Ovary (tissue), 9 donors: ENCODE results near the gene NRCAM. TPM values are rescaled to one million over a fixed set of nuclear protein-coding genes. Genes with fewer than 3 reads are reported as not detected.

Experiments
- DNase-seq, 5 donors: peaks; one replicate each; pipeline ENCODE4 v3.0.0-alpha.2; 2019 to 2020
- H3K27ac ChIP-seq, 2 donors: fragments of 200-600 bp; one replicate each; pipeline versions ENCODE4 v1.5.1 to v1.8.0; 2019 to 2022
- H3K27me3 ChIP-seq: fragments of 200-600 bp; one replicate; pipeline ENCODE4 v1.8.0; 2022
- H3K36me3 ChIP-seq: fragments of 200-600 bp; sonication (generic); one replicate; pipeline ENCODE4 v1.5.1; 2019
- H3K4me1 ChIP-seq: one replicate; pipeline ENCODE4 v1.8.1; 2013; ENCODE audit warnings: mild to moderate bottlenecking, moderate library complexity; ENCODE audit not compliant: insufficient read depth
- H3K4me3 ChIP-seq: fragments of 200-600 bp; sonication (generic); one replicate; pipeline ENCODE4 v1.5.1; 2017
- H3K9me3 ChIP-seq, 2 donors: fragments of 200-600 bp in 1 of 2; sonication (generic) in 1 of 2; one replicate each; pipeline versions ENCODE4 v1.5.1 to v1.8.1; 2013 to 2019; ENCODE audit warnings: mild to moderate bottlenecking in 1 of 2, moderate library complexity in 1 of 2
- CTCF ChIP-seq, 3 donors: fragments of 450-650 bp in 2 of 3; fragments of 200-600 bp in 1 of 3; IDR thresholded peaks; one replicate each; pipeline versions ENCODE4 v1.5.1 to v1.8.0; 2016 to 2022; ENCODE audit warnings: antibody characterized with exemption in 3 of 3, mild to moderate bottlenecking in 1 of 3
- EP300 ChIP-seq: sonication (generic); formaldehyde crosslinking; IDR thresholded peaks from one replicate; pipeline ENCODE4 v1.6.1; 2017; ENCODE audit warnings: antibody characterized with exemption
- POLR2A ChIP-seq: fragments of 450-650 bp; IDR thresholded peaks from one replicate; pipeline ENCODE4 v1.6.1; 2017; ENCODE audit warnings: antibody characterized with exemption, mild to moderate bottlenecking, moderate library complexity
- WGBS, 3 donors: extraction: QIAGEN DNeasy Blood & Tissue Kit in 1 of 3; methylation state at CpG; one replicate each; pipeline versions ENCODE4 v1.1.5 to v1.1.7; 2013 to 2017; 5-methylcytosine and 5-hydroxymethylcytosine counted together
- intact Hi-C, 4 donors: fragments of 100-400 bp; cut with DNase I; formaldehyde crosslinking; loops; one replicate each; pipeline versions ENCODE4 v1.11.0 to v1.15.1; 2022 to 2023
- polyA plus RNA-seq, 2 donors: library from polyadenylated mRNA; stranded (reverse); fragments of 200-250 nt in 1 of 2; fragments of 350-450 nt in 1 of 2; fragmentation: Illumina TruSeq in 1 of 2; extraction: RNeasy Lipid Tissue Mini Kit (QIAGEN cat#74804) in 1 of 2; gene quantifications; one replicate each; pipeline ENCODE4 v1.2.3, GENCODE V29; 2013 to 2014
- total RNA-seq, 7 donors: library from RNA; depleted of rRNA in 2 of 7; stranded (reverse); fragments of >200 nt in 2 of 7; fragmentation: NEBNext Ultra II Directional in 3 of 7; extraction: Animal tissue kit (Norgen Biotek cat#: 25700) in 3 of 7; gene quantifications; one replicate each; pipeline versions ENCODE4 v1.1.0 to v1.2.4, GENCODE V29; 2016 to 2023
- donor health status: DM: no; HTN: no; CAD: no; lungs with moderate emphysema.
- donor health status: DM: no; HTN: no; CAD: no.
- donor health status: Bipolar disorder and iron deficiency.
- donor health status: DM: yes; HTN: yes; CAD: no.
- donor health status: DM: no; HTN: no; CAD: no.
- donor health status: DM: yes; HTN: yes; CAD: no.

NRCAM gene
- total and polyA plus RNA-seq, 9 donors: 0.61 to 14.8 (median 2.8) TPM

- TF ChIP-seq POLR2A (no peak), CTCF (IDR thresholded peaks at IDR 0.05) (no peak), EP300 (no peak)
- intact Hi-C loops: loop anchor here in 3 of 4 donors (5.0 to 10.0 kb wide), 5 partner anchors 136 to 676 kb away; partner anchors contain the start of genes DLD (in 1 of the 3) and LAMB1 (in 1 of the 3)
- no peak for DNase-seq
- Histone ChIP-seq H3K4me1 (no peaks in the 10 kb centered on the region), H3K4me3 (no peak overlapping the region), H3K36me3 (no peaks in the 10 kb centered on the region), H3K27ac (no peak overlapping the region), H3K9me3 (no peaks in the 10 kb centered on the region), H3K27me3 (no peaks in the 10 kb centered on the region)
These were observed 315.6 kb downstream of the NRCAM start for GRCh38 chr7:108140671-108141070.

- intact Hi-C loops: no loop called here
- no peak for TF ChIP-seq CTCF (IDR thresholded peaks at IDR 0.05)
- TF ChIP-seq POLR2A: no peak
- TF ChIP-seq EP300: no peak
- no peaks in the 10 kb centered on the region for H3K36me3 ChIP-seq
- no peaks in the 10 kb centered on the region for H3K4me1 ChIP-seq
- H3K27ac ChIP-seq: no peak overlapping the region
- no peak for DNase-seq
- H3K27me3 ChIP-seq: no peaks in the 10 kb centered on the region
- no peak overlapping the region for H3K4me3 ChIP-seq
- H3K9me3 ChIP-seq: no peaks in the 10 kb centered on the region
These were observed 317.3 kb downstream of the NRCAM start for GRCh38 chr7:108138911-108139310.

- 92 to 94% (median 94%) methylated on average over 4 of the region's 4 CpGs for WGBS, 3 donors
These were observed 318.2 kb downstream of the NRCAM start for GRCh38 chr7:108137993-108138392.

GRCh38 chr7:108137040-108137439 is 319.2 kb downstream of the NRCAM start:
- H3K4me1 ChIP-seq: no peaks in the 10 kb centered on the region
- intact Hi-C loops: no loop called here
- H3K27me3 ChIP-seq: no peaks in the 10 kb centered on the region
- H3K4me3 ChIP-seq: no peak overlapping the region
- 96 to 97% (median 97%) methylated on average over 3 of the region's 3 CpGs for WGBS, 3 donors
- H3K36me3 ChIP-seq: no peaks in the 10 kb centered on the region
- DNase-seq: no peak
- H3K27ac ChIP-seq: no peak overlapping the region
- no peak for TF ChIP-seq POLR2A
- no peaks in the 10 kb centered on the region for H3K9me3 ChIP-seq

More at GRCh38 chr7:108137993-108138392, 318.2 kb downstream of the NRCAM start:
- Histone ChIP-seq H3K36me3 (no peaks in the 10 kb centered on the region), H3K27me3 (no peaks in the 10 kb centered on the region), H3K9me3 (no peaks in the 10 kb centered on the region), H3K4me3 (no peak overlapping the region), H3K27ac (no peak overlapping the region), H3K4me1 (no peaks in the 10 kb centered on the region)
- no peak for DNase-seq
- intact Hi-C loops: no loop called here
- TF ChIP-seq EP300 (no peak), CTCF (IDR thresholded peaks at IDR 0.05) (no peak), POLR2A (no peak)

GRCh38 chr7:108136191-108136688 is 320.0 kb downstream of the NRCAM start:
- no peaks in the 10 kb centered on the region for H3K4me1 ChIP-seq
- TF ChIP-seq POLR2A (no peak), CTCF (IDR thresholded peaks at IDR 0.05) (no peak), EP300 (no peak)
- intact Hi-C loops: no loop called here
- no peak overlapping the region for H3K27ac ChIP-seq
- no peak for DNase-seq
- no peak overlapping the region for H3K4me3 ChIP-seq
- H3K9me3 ChIP-seq: no peaks in the 10 kb centered on the region
- no peaks in the 10 kb centered on the region for H3K27me3 ChIP-seq
- 92 to 95% (median 93%) methylated on average over 4 of the region's 4 CpGs for WGBS, 3 donors
- no peaks in the 10 kb centered on the region for H3K36me3 ChIP-seq
